COLO829 (cell line): Measurements from ENCODE around the gene GIMAP8.

Experiments
- DNase-seq: peaks from one replicate; pipeline ENCODE4 v3.0.0; 2012; ENCODE audit warnings: low spot score

Gene GIMAP8

GRCh38 chr7:150450491-150451001 lies at the start of gene GIMAP8:
Gene GIMAP8 (plus strand): TSS chr7:150450630. CDS start chr7:150466699, 16,069 bp downstream.
- no peak for DNase-seq

DNA sequence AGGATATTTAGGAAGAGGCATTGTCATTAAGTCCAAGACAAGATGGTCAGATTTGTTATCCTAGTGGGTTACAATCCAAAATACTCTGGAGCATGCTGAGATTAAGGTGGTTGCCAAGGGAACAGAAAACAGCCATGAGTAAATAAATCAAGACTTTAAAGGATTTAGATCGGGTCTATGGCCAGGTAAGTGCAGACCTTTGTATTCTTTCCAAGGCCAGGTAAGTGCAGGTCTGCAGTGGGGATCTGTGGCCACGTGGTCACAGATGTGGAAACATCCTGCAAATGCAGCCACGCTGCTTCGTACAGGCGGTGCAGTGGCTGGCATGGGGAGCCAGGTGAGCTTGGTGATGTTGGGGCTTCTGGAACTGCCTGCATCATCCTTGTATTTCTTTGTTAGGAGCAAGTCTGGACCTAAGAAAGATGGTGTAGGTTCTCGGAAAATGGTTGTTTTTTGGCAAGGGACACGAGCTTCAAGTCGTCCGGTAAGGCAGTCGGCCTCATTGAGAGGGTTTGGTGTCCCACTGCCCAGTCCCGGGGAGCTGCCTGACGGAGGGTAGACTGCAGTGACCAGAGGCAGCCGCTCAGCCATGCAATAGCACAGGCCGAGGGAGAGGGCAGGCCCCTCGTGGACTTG lies 49.5 kb upstream of the GIMAP8 start:
- DNase-seq = no peak

DNA sequence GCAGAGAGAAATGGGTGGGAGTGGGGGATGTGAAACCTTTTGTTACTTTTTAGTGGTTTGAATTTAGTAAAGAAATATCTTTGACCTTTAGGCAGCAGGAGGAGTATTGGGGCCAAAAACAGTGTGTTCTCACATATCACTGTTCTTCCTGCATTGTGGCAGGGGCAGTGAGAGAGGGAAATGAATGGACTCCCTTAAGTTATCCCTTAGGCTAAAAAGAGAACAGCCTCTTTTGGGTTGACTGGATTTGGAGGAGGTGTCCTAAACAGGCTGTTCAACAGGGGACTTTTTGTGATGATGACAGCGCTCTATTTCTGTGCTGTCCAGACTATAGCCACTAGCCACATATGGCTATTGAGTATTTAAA lies 49.0 kb upstream of the GIMAP8 start:
- no peak for DNase-seq

DNA sequence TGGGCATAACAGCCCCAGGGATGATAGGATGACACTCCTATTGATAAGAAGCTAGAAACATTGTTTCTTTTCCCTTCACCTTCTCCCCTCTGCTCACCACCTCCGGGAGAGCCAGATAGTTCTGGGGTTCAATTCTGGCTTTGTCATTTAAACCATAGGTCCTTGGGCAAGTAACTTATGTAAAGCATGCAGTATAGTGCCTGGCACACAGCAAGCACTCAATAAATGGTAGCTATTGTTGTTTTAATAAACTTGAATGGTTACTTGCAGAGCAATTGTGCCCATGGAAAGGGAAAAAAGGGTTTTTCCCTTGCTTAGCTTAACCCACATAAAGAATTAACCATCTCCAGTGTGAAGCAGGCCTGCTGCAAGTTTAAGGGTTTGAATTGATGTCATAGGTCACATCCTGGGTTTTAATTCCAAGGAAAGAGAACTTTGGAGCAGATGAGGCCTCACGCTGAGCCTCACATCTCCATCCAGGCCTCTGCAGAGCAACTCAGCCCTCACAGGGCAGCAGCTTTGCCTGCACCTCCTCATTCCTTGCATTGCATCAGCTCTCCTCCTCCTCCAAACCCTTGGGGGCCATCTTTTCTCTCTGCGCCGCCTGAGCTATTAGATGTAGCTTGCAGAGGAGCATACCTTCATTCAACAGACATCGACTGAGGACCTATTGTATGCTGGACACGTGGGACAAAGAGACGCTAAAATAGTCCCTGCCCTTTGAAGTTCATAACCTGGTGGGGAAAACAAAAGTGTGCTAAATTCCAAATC lies 48.4 kb upstream of the GIMAP8 start:
- no peak for DNase-seq

DNA sequence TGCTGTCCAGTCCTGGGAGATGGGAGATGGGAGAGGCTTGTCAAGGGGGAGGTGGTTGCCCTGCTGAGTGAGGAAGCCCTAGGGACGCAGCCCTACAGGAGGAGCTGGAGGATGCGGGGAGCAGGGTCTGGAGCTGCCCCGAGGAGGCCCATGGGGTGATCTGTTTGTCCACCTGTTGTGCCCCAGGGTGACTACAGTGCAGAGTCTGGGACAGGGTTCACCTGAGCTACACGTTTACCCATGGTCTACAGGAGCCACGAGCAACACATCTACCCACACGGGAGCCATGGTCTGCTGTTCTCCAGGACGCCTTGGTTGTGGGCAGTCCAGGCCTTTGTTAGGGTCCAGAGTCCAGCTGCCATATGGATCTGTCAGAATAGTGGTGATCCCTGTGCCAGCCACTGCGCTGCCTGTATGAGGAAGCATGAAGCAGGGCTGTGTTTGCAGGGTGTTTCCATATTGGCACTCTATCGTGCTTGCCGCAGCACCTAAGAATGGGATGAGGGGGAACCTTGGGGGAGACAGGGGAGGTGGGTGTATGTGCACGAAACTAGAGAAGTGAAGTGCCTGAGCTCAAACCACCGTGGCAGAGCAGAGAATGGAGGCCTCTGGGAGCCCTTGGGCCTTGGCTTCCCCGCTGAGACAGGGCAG lies 47.6 kb upstream of the GIMAP8 start:
- no peak for DNase-seq

DNA sequence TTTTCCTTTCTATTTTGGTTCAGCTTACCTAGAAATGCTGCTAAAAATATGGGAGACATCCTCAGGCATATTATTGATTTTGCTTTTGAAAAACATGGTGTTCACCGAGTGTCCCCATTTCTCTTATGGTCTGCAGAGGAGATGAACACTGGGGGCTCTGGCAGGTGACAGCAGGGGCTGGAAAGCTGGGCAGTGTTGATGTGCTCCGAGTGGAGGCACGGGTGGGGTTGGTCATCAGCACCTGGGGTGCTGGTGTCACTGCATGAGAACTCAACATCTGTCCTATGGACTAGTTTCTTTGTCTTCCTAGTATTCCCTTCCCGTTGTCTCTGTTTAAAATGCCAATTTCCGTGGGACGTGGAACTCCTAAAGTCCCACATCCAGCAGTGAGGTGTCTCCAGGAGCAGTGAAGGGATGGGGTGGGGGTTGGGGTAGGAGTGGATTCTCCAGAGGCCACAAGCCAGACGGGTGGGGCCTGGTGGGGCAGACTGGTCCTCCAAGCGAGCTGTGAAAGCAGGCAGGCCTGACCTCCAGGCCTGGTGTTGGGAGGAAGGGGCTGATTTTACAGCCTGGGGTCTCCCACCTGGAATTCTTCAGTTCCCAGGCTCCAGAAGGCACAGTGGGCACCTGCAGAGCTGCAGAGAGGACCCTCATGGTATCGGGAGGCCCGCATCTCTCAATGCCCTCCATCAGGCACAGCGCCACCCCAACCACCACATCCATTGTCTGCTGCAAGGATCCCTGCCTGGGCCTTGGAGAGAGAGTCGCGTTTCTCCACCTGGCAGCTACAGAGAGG lies 46.9 kb upstream of the GIMAP8 start:
- DNase-seq = no peak

- DNase-seq = no peak
Observed at GRCh38 chr7:150404172-150404804, 46.1 kb upstream of the GIMAP8 start.

DNA sequence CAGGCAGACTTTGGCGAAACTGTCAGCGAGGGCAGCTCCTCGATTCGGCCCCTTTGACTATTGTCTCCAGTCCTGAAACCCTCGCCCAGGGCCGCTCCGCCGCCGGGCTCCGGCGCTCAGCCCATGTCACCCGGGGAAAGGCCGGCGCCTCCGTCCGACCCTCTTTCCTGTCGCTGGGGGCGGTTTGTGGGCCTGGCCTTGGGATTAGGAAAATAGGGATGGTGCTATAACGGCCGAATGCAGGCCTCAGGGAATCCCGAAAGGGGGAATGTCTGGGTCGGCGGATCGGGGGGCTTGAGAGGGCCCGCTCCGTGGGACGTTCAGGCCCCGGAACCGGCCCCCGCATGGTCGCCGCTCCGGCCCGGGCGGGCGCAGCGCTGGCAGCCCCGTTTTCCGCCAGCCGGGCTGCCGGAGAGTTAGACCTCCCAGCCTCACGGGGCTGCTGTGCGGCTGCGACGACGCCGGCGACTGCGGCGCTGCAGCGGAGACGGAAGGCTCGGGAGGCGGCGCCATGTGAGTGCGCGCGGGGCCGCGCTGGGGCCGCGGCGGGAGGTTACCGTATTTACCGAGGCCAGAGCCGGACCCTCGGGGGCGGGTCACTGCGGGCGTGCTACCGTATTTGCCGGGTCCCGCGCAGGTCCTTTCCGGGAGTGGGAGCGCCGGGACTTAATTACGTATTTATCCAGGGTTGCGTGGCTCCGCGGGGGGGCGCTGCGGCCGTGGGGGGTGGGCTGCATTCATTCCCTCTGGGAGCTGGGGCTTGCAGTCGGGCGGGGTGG lies 45.4 kb upstream of the GIMAP8 start:
- peak; percentile 91 for DNase-seq

DNA sequence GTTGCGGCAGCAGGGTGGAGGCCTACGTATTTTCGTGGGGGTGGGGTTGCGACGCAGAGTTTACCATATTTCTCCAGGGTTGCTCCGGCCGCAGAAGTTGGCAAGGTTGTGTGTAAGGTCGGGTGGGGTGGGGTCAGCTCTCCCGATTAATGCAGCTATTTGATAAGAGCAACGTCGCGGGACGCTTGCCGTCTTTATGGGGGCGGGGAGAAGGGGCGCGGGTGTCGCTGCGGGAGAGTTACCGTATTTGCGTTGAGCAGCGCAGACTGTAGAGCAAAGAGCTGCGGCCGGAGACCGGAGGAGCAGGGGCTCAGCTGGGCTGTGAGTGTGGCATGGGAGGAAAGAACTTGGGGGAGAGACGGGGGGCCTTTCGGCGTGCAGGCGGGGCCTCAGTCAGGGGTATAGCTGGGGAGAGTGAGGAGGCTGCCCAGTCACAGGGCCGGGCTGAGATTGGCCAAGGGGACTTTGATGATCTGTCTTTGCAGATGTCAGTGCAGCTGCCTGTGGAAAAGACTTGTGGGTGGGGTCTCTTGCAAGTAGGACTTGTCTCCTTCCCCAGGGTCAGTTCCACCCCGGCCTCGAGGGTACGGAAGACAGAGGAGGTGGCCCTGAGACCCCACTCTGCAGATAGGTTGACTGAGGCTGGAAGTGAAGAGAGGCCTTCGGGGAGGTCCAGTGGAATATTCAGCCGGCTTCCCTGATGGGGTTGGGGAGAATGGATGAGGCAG lies 44.7 kb upstream of the GIMAP8 start:
- DNase-seq = no peak

GRCh38 chr7:150406312-150406566 lies 44.2 kb upstream of the GIMAP8 start:
- no peak for DNase-seq

DNA sequence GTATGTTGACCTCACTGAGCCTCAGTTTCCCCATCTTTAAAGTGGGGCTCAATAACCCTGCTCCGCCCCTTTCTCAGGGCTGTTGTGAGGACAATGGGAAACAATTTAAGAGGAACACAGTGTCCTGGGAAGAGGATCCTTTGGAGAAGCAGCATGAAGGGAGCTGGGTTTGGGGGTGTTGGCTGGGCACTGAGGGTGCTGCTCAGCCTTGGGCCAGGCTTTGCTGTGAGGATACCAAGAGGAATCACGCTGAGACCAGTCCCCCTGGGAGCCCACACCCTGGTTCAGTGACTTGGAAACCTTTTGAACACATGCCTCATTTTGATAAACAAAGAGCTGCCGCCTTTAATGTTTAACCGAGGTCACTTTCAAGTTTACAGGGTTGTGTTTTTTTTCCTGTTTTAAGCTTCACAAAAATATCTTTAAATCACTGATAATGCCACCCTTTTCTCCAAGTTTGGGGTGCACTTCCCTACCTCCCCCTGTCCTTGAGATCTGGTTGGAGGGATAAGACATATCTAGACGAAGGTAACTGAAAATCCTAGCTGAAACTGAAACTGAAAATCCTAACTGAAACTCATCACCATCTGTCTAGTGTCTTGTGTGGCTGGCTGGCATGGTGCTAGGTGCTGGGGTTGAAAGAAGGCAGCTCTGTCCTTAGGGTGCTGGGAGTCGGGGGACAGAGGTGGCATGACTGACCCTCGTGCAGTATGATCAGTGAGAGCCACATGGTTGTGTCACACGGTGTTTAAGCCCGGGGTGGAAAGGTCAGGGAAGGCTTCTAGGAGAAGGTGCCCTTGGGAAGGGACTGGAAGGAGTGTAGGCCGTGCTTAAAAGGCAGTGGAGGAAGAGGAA lies 43.6 kb upstream of the GIMAP8 start:
- no peak for DNase-seq

DNA sequence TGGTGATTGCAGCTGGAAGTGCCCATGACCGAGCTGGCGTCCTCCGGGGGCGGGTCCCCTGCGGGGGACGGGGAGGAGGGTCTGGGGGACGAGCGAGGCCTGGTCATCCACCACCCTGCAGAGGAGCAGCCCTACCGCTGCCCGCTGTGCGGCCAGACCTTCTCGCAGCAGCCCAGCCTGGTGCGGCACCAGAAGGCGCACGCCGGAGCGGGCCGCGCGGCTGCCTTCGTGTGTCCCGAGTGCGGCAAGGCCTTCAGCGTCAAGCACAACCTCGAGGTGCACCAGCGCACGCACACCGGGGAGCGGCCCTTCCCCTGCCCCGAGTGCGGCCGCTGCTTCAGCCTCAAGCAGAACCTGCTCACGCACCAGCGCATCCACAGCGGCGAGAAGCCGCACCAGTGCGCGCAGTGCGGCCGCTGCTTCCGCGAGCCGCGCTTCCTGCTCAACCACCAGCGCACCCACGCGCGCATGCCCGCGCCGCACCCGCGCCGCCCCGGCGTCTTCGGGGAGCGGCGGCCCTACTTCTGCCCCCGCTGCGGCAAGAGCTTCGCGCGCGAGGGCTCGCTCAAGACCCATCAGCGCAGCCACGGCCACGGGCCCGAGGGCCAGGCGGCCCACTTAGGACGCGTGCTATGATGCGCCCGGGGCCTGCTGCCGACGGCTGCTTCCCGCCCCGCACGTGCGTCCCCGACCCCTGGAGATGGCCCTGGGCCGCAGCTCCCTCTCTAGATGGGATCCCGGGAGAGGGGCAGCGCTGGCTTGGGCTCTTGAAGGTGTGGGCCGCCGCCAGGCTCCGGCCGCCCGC lies 42.6 kb upstream of the GIMAP8 start:
- no peak for DNase-seq

DNA sequence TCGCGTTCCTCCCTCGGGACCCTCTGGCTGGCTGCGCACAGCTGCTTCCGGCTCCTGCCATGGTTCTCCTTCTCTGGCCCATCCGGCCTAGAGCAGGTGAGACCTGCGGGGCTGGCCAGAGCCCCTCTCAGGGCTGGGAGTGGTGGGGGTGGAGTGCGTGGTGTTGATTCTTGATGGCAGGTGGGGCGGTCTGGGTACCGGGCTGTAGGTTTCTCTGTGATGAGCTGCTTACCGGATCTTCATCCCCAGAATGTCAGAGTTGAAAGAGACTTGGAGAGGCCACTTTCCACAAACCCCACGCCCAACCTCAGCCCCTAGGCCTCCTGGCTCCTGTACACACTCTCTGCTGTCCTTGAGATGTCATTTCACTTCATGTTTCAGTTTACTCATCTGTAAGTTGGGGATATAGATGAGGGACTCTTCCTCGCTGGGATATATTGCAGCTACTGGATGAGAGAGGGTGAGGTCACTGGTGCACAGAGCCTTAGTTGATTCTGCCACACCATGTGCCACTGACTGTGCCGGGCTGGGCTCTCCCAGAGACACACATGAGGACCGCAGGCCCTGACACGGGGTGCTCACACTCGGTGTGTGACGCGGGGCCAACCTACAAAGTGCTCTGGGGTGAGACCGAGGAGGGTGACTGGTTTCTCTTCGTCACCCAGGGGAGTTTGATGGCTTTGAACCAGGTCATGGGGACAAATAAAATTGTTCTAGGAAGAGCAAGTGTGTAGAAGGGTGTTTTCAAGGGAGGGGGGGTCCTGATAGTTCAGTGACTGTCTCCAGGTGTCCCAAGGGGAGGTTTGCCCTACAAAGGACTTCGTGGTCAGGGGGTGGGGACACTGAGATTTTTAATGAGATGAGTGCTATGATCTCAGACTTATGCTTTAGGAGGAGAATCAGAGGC lies 41.8 kb upstream of the GIMAP8 start:
- no peak for DNase-seq

- no peak for DNase-seq
Observed at GRCh38 chr7:150409300-150410030, 41.0 kb upstream of the GIMAP8 start.

- DNase-seq = no peak
Observed at GRCh38 chr7:150410131-150410530, 40.3 kb upstream of the GIMAP8 start.

- DNase-seq = peak; percentile 35
Observed at GRCh38 chr7:150410680-150411346, 39.6 kb upstream of the GIMAP8 start.
